ENCODE data around the gene CD248. TPM values are rescaled to one million over a fixed set of nuclear protein-coding genes. Genes with fewer than 3 reads are reported as not detected.
"Not testable (repeated sequence)": the region's sequence is repeated elsewhere in the genome, so short reads cannot be mapped to it uniquely, and the experiment has no call there.

The CD248 gene
- total RNA-seq, 2 donors from 2014 or later = 4.9 to 8.8 TPM

DNA sequence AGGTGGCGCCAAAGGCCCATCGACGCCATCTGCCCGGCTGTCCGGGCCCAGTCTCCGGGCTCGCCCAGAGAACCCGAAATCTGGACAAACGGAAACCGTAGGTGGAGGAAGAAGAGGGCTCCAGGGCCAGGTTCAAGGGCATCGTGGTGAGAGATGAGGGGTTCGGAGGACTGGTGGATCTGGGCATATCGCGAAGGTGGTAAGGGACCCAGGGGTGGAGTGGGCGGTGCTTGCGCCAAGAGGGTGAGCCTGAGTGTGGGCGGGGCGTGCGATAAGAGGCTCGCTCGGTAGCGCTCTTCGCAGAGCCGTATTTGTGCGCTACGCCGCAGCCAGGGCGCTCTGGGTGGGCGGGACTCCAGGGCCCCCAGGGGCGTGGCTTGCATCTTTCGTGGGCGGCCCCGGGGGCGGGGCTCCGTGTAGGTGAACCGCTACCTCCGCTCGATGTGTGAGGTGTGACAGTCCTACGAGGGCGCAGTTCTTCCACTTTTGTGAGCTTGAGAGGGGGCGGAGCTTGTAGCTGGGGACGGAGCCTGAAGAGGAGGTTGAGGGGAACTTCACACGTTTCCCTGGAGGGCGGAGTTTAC lies 4.8 kb downstream of the CD248 start:
- TF ChIP-seq, protein P1, sequence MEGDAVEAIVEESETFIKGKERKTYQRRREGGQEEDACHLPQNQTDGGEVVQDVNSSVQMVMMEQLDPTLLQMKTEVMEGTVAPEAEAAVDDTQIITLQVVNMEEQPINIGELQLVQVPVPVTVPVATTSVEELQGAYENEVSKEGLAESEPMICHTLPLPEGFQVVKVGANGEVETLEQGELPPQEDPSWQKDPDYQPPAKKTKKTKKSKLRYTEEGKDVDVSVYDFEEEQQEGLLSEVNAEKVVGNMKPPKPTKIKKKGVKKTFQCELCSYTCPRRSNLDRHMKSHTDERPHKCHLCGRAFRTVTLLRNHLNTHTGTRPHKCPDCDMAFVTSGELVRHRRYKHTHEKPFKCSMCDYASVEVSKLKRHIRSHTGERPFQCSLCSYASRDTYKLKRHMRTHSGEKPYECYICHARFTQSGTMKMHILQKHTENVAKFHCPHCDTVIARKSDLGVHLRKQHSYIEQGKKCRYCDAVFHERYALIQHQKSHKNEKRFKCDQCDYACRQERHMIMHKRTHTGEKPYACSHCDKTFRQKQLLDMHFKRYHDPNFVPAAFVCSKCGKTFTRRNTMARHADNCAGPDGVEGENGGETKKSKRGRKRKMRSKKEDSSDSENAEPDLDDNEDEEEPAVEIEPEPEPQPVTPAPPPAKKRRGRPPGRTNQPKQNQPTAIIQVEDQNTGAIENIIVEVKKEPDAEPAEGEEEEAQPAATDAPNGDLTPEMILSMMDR (IDR thresholded peaks at IDR 0.05) = no peak
- peak overlapping the region; percentile 89 for H3K27ac ChIP-seq
- H3K9ac ChIP-seq (ENCODE audit: low read depth in 2 of 2, low read length in 2 of 2) = peak overlapping the region; percentile 68 to 73
- peak; percentile 94 for DNase-seq
- peaks cover 5% of the 10 kb centered on the region for H3K4me1 ChIP-seq
- no peaks in the 10 kb centered on the region for H3K9me3 ChIP-seq
- peak overlapping the region; percentile 54 for H3K4me3 ChIP-seq
- intact Hi-C loops (cut with DNase I) = loop anchor here (1.0 kb wide), 1 partner anchor 77 kb away; no protein-coding TSS in a partner anchor
- no peaks in the 10 kb centered on the region for H3K27me3 ChIP-seq
- no peaks in the 10 kb centered on the region for H3K36me3 ChIP-seq

DNA sequence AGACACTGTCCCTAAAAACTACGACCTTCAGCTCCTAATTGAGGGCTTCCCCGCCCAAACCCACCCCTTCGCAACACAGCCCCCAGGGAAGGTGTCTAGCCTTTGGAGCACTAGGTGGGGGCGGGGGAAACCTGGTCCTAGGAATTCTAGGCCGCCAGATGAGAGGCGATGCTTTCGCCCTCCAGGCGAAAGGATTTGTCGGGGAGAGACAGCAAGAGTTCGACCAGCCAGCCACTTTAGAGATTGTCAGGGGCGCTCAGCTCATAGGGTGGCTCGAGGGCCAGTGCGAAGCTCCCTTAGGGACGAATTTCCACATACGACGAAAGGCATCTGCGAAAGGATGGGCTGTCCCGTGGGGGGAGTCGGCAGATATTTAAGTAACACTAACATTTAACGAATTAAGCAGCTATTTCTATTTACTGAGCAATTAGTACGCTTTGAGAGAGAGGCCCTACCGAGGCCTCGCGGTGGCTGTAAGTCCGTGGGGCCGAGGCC lies 5.3 kb downstream of the CD248 start:
- peak overlapping the region; percentile 68 to 73 for H3K9ac ChIP-seq (ENCODE audit: low read depth in 2 of 2, low read length in 2 of 2)
- H3K9me3 ChIP-seq = no peaks in the 10 kb centered on the region
- H3K4me3 ChIP-seq = peak overlapping the region; percentile 54
- TF ChIP-seq, protein P1 (IDR thresholded peaks at IDR 0.05) = peak; percentile 86
- no peaks in the 10 kb centered on the region for H3K27me3 ChIP-seq
- intact Hi-C loops (cut with DNase I) = loop anchor here (1.0 kb wide), 1 partner anchor 78 kb away; no protein-coding TSS in a partner anchor
- H3K4me1 ChIP-seq = peaks cover 5% of the 10 kb centered on the region
- peak overlapping the region; percentile 89 for H3K27ac ChIP-seq
- H3K36me3 ChIP-seq = no peaks in the 10 kb centered on the region
- no peak for DNase-seq

DNA sequence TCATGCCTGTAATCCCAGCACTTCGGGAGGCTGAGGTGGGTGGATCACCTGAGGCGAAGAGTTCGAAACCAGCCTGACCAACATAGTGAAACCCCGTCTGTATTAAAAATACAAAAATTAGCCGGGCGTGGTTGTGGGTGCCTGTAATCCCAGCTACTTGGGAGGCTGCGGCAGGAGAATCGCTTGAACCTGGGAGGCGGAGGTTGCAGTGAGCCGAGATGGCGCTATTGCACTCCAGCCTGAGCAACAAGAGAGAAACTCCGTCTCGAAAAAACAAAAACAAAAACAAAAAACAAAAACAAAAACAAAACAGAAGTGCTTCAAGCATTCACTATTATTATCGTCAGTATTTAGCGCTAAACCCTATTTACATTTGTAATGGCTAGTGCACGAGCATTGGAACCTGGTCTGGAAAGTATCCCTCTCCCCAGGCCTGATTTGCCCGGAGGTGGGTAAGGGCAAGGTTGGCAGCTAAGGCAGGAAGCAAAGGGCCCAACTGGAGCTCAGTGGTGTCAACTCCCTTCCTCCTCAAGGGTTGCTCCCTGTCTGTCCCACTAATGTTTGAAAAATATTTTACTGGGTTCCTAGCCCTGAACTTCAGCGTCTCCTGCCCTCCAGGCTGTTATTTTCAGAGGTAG lies 5.9 kb downstream of the CD248 start:
- DNase-seq; H3K4me1 ChIP-seq; H3K9me3 ChIP-seq; H3K27me3 ChIP-seq; H3K9ac ChIP-seq (ENCODE audit: low read depth in 2 of 2, low read length in 2 of 2); H3K27ac ChIP-seq; H3K36me3 ChIP-seq; H3K4me3 ChIP-seq: not testable (repeated sequence)
- intact Hi-C loops (cut with DNase I) = loop anchor here (1.0 kb wide), 1 partner anchor 78 kb away; no protein-coding TSS in a partner anchor

DNA sequence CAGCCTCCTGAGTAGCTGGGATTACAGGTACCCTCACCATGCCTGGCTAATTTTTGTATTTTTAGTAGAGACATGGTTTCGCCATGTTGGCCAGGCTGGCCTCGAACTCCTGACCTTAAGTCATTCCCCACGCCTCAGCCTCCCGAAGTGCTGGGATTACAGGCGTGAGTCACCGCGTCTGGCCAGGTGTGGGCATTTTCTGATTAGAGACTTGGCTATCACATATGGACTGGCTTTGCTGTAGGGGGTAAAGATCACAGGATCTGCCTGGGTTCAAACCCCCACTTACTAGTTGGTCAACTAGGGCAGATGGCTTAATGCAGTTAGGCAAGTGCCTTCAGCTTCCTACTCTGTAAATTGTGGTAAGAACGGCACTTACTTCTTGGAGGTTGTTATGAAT lies 6.5 kb downstream of the CD248 start:
- H3K4me1 ChIP-seq = peaks cover 5% of the 10 kb centered on the region
- TF ChIP-seq, protein P1 (IDR thresholded peaks at IDR 0.05) = no peak
- H3K36me3 ChIP-seq = no peaks in the 10 kb centered on the region
- H3K9ac ChIP-seq (ENCODE audit: low read depth in 2 of 2, low read length in 2 of 2) = no peak overlapping the region
- H3K4me3 ChIP-seq = no peak overlapping the region
- no peak overlapping the region for H3K27ac ChIP-seq
- H3K27me3 ChIP-seq = no peaks in the 10 kb centered on the region
- H3K9me3 ChIP-seq = no peaks in the 10 kb centered on the region
- DNase-seq = no peak
- intact Hi-C loops (cut with DNase I) = no loop called here

DNA sequence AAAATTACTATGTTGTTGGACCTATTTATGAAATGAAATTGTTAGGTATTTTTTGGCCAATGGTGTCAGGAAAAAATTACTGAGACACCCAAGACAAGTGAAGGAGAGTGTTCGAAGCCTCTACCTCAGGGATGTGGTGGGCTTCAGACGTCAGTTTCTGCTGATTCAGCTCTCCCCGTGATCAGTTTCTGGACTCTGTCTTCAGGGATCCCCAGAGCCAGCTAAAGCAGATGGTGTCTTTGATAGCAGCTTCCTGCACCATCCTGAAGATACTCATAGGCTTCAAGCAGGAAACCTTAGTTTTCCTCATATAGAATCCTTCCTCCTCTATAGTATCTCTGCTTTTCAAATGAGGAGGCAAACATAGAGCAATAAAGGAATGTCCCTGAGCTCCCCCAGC lies 7.4 kb downstream of the CD248 start:
- intact Hi-C loops (cut with DNase I) = no loop called here
- Histone ChIP-seq H3K9ac (ENCODE audit: low read depth in 2 of 2, low read length in 2 of 2) (no peak overlapping the region), H3K27me3 (no peaks in the 10 kb centered on the region), H3K4me1 (peaks cover 5% of the 10 kb centered on the region), H3K9me3 (no peaks in the 10 kb centered on the region), H3K4me3 (no peak overlapping the region), H3K27ac (no peak overlapping the region), H3K36me3 (no peaks in the 10 kb centered on the region)
- TF ChIP-seq, protein P1 (IDR thresholded peaks at IDR 0.05) = no peak
- DNase-seq = no peak

DNA sequence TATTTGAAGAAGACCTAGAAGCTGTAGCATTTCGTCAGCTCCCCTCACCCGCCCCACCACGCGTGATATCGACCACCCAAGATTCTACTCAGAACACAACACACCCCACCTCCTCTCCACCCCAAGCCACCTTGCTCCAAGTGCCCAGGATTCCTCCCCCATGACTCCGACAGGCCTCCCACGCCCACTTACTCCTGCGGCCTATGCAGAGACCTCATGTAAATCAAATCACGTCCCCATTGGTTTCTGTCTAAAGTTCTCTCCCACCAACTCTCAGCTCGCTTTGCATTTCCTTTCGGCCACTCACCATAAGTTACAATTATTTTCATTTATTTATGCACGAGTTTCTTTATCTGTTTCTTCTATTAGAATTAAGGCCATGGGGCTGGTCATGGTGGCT lies 14.2 kb downstream of the CD248 start:
- H3K4me1 ChIP-seq = no peaks in the 10 kb centered on the region
- TF ChIP-seq, protein P1 (IDR thresholded peaks at IDR 0.05) = no peak
- no peaks in the 10 kb centered on the region for H3K36me3 ChIP-seq
- no peak overlapping the region for H3K9ac ChIP-seq (ENCODE audit: low read depth in 2 of 2, low read length in 2 of 2)
- H3K27me3 ChIP-seq = no peaks in the 10 kb centered on the region
- intact Hi-C loops (cut with DNase I) = no loop called here
- H3K27ac ChIP-seq = no peak overlapping the region
- H3K9me3 ChIP-seq = no peaks in the 10 kb centered on the region
- no peak overlapping the region for H3K4me3 ChIP-seq
- no peak for DNase-seq

All from colonic mucosa (tissue), 4 donors.